Activated CD4-positive, alpha-beta T cell treated with anti-CD3 and anti-CD28 coated beads, Interleukin-2, Interleukin-6, amounts not matched to agents 100 ng/mL and 50 ng/mL, durations not matched to agents 16 hours and 8 hours (primary cell): ENCODE results near the gene PTPRD.
A peak's percentile ranks its signal among the peaks of the same experiment; 100 is the strongest.
"Not testable (repeated sequence)": the region's sequence is repeated elsewhere in the genome, so short reads cannot be mapped to it uniquely, and the experiment has no call there.

ENCODE experiments used
- DNase-seq: peaks from one replicate; pipeline ENCODE4 v3.0.0-alpha.2; 2020

The PTPRD gene

DNA sequence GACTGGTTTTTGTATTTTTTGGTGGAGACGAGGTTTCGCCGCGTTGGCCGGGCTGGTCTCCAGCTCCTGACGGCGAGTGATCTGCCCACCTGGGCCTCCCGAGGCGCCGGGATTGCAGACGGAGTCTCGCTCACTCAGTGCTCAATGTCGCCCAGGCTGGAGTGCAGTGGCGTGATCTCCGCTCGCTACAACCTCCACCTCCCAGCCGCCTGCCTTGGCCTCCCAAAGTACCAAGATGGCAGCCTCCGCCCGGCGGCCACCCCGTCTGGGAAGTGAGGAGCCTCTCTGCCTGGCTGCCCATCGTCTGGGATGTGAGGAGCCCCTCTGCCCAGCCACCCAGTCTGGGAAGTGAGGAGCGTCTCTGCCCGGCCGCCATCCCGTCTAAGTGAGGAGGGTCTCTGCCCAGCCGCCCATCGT, 163.6 kb downstream of the PTPRD start:
- not testable (repeated sequence) for DNase-seq

DNA sequence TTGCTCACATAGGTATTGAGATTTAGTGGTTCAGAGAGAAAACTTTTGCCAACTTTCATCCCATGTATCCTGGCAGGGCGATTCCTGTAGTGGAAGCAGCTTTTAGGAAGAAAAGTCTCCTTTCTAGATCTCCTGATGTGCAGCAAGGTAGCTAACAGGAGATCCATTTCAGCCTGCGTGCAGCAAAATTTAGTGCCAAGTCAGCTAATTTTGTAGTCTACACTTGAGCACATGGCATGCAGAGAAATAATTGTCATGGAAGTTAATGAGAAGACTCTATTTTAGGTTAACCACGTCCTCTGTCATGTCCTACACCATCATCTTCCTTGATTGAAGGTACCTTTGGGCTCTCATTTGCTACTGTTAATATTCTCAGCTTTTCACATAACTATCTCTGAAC, 165.8 kb downstream of the PTPRD start:
- no peak for DNase-seq

DNA sequence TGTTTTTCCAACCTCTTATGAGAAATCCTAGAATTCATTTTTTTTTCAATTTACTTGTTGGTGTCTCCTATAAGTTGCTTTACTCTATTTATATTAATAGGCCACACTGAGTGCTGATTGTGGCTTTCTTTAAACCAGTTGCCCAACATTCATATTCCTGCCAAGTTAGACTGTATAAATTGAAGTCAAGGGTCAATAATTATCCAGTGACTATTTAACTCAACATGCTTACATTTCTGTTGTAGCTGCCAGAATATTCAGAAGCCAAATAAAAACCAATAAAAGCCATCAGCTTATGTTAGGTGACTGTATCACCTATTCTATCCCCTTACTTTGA, 169.0 kb downstream of the PTPRD start:
- DNase-seq = no peak

DNA sequence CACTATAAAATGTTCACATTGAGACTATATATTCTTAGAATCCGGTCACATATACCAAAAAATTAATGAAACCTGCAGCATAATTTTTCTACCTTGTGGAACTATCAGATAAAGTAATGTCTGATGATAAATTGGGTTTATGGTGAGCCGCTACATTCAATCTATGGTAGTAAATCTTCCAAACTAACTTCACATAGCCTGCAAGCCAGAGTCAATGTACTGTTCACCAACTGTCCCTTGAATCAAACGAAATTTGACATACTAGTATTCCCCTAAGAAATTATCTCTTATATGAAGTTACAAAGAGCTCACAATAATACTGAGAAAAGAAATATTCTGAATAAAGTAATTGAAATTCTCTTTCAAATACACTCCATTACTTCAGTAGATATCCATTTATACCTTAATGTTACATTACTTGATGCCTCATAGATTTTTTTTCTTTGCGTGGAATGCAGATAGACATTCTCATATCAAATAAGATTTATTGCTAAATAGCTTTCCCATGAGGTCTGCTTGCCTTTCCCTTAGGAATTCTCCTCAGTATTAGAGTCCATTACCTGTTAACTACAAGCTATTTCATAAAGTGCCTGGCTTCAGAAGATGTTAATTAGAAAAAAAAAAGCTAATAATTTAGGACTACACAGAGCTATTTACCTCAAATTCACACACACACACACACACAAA, 169.5 kb downstream of the PTPRD start:
- DNase-seq = no peak

DNA sequence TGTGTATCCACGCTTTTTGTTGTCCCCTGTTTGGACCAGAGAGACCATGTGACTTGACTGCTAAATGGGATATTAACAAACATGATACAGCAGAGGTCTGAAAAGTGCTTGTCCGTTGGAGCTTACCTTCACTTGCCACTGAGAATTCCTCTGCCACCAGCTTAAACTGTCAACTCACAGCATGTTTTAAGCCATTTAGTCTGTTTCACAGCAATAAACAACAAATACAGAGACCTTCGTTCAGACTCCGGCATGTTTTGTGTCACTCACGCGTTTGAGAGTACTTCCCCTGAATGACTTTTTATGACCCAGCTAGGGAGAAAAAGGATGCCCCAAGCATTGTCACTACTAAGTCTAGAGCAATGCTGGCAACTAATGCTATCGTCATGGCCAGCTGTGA, 173.8 kb downstream of the PTPRD start:
- no peak for DNase-seq

DNA sequence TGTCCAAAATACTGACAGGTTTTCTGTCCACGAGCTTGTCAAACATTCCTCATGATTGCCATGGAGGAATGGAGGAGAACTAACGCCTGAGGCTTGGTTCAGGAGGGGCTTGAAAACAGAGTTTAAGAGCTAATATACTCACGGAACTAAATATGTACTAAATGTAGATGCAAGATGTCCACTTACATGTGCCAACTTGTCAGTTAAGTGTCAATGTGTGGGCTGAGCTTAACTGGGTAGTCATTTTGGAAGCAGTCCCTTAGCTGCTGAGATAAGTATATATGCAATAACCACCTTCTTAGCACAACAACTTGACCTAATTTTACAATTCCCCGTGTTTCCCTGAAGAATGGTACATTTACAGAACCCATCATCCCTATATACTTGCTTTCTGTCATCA, 176.0 kb downstream of the PTPRD start:
- no peak for DNase-seq

DNA sequence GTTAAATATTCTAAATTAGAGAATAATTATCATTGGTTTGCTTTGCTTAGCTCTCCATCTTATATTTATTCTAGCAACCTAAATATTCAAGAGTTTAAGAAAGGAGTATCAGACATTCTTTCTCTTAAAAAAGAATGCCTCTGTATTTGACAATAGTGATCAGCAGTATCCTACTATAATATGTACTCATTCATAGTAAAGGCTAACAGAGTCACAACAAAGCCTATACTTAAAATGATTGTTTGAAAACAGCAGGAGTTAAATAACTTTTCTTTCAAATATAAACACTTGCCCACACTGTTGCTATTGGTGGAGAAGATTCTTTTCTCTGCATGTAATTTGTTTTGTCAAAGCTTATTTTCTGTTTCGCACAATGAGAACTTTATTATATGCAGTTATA, 178.4 kb downstream of the PTPRD start:
- no peak for DNase-seq

DNA sequence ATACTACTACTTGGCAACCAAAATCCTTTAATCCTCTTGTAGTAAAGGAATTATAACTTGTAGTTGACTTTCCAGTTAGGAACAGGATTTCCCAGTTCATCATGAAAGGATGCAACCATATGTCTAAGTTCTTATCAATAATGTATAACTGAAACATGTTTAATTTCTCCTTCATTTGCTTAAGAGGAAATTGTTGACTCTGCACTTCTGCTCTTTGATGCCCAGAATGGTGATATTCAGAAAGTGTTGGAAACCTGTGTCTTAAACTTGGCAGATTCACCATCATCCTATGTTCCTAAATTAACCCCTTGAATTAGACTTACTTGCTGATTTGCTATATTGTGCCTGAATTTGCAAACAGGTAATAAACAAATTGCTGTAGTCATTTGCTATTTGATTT, 201.5 kb downstream of the PTPRD start:
- DNase-seq = no peak

DNA sequence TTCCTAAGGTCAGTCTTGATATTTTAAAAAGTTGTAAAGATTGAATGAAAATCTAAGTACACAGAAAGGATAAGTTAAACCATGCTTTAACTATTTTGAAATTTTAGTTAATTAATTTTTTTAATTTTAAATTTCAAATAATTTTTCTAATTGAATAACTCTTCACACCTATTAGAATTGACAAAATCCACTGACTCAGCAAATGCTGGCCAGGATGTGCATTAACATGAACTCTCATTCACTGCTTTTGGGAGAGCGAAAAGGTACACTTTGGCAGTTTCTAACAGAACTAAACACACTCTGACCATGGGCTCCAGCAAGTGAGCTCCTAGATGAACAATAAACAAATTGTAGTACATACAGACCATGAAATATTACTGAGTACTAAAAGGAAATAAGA, 209.5 kb downstream of the PTPRD start:
- no peak for DNase-seq

DNA sequence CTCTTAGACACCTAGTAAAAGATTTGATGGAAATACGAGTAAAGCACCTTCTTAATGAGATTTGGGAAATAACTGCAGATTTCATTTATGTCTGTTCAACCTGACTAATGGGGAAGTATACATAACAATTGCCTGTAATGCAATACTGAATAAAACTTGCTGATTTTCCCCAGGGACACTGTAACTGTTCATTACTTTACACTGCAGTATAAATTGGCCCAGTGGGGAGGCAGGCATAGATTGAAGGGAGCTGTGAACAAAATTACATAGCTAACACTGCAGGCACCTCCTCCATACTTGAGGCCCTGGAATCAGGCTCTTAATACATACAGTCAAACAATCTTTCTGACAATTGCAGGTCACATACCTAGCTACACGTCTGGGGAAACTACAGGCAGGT, 216.2 kb downstream of the PTPRD start:
- DNase-seq = no peak

DNA sequence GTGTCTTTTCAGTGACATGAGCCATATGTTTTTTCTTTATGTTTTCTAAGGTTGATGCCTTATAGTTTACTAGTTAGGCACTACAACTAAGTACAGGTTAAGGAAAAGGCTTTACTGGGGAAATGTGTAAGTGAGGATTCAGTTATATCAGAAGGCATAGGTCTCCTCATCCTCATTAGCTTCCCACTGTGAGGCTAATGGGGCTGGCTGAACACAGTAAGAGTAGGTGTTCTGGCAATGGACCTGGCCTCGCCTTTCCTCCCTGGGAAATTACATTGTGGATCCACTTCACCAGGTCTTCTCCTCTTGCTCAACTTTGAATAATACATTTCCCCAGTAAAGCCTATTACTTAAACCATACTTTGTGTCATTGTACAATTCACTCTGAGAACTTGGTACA, 225.5 kb downstream of the PTPRD start:
- no peak for DNase-seq

DNA sequence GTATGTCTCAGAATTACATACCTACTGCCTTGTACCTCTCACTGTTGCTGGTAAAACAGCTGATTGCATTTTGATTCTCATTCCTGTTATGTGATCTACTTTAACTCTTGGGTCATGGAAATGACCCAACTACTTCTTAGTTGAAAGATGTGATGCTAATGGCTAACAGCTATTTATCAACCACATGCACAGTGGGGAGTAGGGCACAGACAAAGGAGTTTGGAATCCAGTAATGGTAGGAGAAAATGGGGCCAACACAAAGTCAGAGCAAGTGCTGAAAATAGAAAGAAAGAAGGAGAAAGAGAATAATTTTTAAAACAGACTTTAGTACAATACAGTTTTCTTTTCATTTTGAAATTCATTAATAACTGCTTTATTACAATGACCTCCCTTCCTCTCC, 241.0 kb downstream of the PTPRD start:
- no peak for DNase-seq

DNA sequence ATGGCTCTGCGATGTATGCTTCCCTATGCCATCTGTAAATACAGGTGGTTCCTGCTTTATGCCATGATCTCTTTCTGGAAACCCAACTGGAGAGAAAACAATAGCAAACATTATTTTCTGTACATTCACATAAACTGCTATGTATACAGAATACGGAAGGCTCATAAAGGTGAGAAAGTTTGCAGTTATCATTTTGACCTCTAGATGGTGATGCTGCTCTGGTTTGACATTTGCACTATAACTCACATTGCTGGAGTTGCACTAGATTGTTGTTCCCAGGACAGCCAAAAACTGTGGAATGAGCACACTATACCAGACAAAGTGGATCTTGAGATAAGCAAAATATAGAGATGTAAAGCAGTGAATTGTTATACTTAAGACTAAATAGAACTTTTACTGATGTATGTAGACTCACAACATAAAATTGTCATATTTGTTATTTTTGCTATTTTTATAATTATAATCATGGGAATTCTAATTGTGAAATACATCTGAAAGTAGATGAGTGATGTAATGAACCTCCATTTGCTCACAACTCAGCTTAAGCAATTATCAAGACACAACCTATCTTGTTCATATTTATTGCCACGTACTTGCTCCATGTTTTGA, 246.5 kb downstream of the PTPRD start:
- DNase-seq = peak; percentile 36

DNA sequence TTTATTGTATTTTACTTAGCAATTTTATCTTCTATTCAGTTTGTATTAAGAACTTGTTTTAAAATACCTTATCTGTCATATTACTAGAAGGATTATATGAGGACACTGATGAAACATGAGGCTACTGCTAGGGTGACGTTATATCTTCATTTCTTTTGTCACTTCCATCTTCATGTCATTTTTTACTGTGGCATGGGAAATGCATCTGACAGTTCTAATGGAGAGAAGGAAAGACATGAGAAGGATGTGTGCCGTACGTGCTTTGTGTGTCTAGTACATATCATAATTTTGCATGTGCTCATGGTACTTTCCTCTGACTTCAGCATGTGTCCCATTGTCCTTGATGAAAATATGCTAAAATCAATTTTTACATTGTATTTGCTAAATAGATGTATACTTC, 258.2 kb downstream of the PTPRD start:
- no peak for DNase-seq

DNA sequence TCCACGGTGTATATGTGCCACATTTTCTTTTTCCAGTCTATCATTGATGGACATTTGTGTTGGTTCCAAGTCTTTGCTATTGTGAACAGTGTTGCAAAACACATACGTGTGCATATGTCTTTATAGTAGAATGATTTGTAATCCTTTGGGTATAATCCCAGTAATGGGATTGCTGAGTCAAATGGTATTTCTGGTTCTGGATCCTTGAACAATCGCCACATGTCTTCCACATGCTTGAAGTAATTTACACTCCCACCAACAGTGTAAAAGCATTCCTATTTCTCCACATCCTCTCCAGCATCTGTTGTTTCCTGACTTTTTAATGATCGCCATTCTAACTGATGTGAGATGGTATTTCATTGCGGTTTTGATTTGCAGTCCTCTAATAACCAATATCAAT, 267.2 kb downstream of the PTPRD start:
- not testable (repeated sequence) for DNase-seq

DNA sequence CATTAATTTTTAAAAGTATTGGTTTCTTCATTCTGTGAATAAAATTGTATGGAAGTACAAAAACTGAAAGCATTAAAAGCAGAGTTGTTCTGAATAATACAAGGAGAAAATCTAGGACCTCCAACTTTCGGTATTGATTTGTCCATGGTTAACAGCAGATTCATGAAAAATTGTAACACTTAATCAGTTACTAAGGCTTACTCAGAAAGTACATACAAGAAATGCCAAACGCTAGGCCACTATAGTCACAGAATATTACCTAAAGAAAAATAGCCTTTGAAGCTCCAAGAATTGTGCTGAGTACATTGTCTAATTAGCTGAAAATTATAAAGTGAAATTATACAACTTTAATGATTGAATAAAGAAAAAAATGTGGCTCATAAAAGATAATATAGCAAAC, 271.7 kb downstream of the PTPRD start:
- DNase-seq = no peak

DNA sequence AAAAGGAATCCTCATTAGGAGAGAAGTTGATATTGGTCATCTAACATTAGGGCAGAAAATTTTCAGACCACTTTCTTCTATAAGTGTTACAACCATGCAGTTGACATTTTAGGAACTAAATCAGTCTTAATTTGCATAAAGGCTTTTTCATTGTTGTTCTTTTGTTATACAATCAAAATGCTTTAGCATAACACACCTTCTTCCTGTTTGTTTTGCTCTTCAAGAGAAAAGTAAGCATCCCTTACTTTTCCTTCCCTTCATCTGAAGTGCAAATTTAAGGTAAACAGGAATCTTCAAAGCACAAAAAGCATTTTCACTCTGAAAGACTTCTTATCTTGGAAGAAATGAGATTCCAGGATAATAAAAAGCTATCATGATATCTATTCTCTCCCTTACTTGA, 273.6 kb downstream of the PTPRD start:
- no peak for DNase-seq

DNA sequence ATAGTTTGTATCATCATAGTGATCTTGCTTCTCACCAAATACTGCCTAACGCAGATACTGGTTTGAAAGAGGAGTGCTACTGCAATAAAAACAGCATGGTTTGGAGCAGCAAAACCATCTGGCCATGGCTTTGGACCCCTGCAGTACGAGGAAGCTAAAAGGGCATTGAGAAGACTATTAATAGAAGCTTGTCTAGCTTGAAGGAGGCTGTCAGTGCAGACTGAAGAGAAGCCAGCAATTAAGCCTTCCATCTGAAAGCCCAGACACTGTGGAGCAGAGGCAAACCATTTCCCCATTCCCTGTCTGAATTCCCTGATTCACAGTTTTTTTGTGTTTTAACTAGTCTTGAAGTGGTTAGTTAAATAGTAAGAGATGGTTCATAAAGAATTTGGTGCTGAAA, 281.6 kb downstream of the PTPRD start:
- no peak for DNase-seq

DNA sequence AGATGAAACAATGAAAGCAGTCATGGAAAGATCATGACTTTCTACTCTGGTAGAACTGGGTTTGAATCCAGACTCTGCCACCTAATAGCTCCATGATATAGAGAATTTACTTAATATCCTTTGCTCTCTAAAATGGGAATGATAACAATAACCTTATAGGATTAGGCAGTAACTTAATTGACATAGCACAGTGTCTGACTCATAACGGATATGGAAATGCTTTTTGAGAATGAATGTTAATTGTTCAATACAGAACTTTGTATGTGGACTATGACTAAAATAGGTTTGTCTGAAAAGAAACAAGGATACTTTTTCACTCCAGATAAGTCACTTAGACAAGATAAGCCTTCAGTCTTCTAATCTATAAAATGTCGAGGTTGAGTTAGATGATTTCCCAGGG, 330.7 kb downstream of the PTPRD start:
- DNase-seq = no peak

DNA sequence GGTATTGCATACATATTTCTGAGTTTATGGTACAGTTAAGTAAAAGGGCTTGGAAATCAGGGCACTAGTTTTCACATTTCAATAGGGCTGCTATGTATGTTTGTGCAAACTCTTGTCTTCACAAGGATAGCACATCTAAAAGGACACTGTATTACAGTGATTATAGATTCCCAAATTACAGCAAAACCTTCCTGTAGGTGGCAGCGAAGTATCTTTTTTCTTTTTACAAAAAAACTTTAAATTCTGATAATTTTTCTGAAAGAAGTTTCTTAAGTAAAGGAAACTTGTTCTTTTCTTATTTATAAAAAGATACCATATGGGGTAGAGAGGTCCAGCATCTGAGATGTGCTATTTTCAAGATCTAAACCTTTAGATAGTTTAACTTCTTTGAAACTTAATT, 337.8 kb downstream of the PTPRD start:
- no peak for DNase-seq

DNA sequence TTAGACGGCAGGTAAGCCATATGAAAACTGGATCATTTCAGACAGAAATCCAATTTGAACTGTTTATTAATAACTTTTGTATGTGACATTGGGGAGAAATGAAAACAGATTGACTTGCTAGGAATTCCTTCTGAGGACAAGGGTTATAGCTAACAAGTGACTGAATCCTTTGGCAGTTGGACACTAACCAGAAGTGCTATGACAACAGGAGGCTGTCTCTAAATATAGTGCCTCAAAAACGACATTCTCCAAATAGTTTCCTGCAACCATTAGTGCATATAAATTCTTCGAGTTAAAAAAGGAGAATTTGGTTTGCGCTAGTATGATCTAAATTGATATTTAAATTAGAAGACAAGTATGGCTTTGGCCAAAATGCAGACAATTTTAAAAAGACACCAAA, 338.6 kb downstream of the PTPRD start:
- no peak for DNase-seq

DNA sequence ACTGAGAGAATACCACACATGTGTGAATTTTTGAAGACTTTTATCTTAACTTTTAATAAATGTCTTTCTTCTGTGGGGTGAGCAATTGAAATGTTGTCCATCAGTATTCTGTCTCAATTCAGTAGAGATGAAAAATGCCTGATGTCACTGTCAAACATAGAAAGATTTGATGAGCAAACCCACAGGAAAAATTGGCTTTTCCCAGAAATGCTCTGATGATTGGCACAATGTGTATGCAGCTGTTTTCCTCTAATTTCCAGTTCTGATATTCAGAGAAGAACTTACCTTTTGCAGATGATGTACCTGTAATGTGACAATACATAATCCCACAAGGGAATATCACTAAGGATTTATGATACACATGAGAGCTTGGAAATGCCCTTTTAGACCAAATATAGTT, 340.0 kb downstream of the PTPRD start:
- no peak for DNase-seq

DNA sequence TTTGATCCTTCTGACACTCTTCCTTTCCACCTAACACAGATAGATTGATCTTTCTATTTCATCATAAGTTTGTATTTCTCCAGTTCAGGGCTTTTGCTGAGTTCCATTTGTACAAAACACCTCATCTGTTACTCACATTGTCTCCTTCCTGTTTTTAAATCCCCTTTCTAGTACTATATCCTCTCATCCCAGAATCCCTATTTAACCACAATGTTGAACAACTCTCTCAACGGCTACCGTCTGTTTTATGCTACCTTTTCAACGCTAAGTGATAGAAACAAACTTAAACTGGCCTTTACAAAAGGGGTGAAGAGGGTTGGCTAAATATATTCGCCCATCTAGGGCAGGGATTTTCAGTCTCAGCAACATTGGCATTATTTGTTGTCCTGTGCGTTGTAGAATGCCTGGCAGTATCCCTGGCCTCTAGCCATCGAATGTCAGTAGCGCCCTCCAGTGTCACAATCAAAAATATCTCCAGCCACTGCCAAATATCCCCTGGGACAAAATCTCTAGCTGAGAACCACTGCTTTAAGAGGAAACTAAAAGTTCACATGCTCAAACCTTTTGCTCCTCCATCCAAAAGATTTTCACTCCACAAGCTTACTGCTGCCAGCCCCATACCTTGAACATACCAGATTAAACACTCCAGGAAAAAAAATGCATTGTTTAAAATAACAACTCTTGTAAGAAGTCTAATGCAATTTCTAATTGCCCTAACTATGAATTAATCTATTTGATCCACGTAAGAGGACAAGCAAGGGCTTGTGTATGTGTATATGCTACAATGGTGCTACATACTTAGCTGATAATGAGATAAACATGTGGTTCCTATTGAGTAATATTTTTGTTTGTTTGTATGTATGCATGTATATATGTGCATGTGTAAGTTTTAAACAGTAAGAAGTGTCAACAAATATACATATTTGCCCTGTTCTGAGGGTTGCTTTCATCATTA, 344.0 kb downstream of the PTPRD start:
- peak; percentile 13 for DNase-seq

DNA sequence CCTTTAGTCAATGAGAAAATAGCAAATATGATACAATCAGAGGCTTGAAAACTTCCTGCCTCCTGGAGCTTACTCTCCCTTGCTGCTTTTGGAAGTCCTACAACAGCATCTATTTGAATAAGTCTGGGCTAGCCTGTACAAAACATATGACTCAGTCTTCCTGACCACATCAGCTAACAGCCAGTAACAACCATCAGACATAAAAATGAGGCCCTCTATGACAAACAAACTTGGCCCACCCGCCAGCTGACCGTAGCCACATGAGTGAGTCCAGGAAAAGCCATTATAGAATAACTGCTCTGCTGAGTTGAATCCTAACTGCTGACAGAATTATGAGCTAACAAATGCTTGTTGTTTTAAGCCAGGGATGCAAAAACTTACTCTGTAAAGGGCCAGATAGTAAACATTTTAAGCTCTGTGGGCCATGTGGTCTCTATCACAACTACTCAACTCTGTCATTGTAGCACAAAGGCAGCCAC, 347.6 kb downstream of the PTPRD start:
- no peak for DNase-seq
